GM19324 (cell line): Measurements from ENCODE around the gene IFNLR1.

Source experiments
- ATAC-seq: cut with Tn5 transposase; IDR thresholded peaks from one replicate; pipeline ENCODE4 v1.9.1; 2021; ENCODE audit warnings: mild to moderate bottlenecking, moderate library complexity; ENCODE audit not compliant: unreplicated experiment, low FRiP score

Gene IFNLR1

GRCh38 chr1:24109686-24110475, 77.2 kb downstream of the IFNLR1 start:
- no peak for ATAC-seq

GRCh38 chr1:24109166-24109483, 78.0 kb downstream of the IFNLR1 start:
- ATAC-seq, result no peak

GRCh38 chr1:24108334-24109165, 78.5 kb downstream of the IFNLR1 start:
- no peak for ATAC-seq

GRCh38 chr1:24107462-24108138, 79.5 kb downstream of the IFNLR1 start:
- no peak for ATAC-seq

- ATAC-seq, result no peak
These were observed 81.5 kb downstream of the IFNLR1 start for GRCh38 chr1:24105368-24106160.

GRCh38 chr1:24104854-24105253, 82.2 kb downstream of the IFNLR1 start:
- ATAC-seq, result no peak
